Epithelial cell of esophagus (primary cell): ENCODE results near the gene MAP2K3.

Experiments
- DNase-seq: peaks from one replicate; pipeline ENCODE4 v3.0.0; 2010; ENCODE audit warnings: low read depth
- H3K4me3 ChIP-seq: 2 replicates; pipeline ENCODE4 v1.5.1; 2011; ENCODE audit warnings: mild to moderate bottlenecking, low read length, control low read depth
- TF ChIP-seq, protein P1 (sequence below): IDR thresholded peaks from 2 replicates; pipeline ENCODE4 v1.5.1; 2011; ENCODE audit warnings: low read depth, mild to moderate bottlenecking, low read length, control low read depth, inconsistent platforms; ENCODE audit not compliant: insufficient read depth; ENCODE audit errors: missing control alignments

MAP2K3 gene

DNA sequence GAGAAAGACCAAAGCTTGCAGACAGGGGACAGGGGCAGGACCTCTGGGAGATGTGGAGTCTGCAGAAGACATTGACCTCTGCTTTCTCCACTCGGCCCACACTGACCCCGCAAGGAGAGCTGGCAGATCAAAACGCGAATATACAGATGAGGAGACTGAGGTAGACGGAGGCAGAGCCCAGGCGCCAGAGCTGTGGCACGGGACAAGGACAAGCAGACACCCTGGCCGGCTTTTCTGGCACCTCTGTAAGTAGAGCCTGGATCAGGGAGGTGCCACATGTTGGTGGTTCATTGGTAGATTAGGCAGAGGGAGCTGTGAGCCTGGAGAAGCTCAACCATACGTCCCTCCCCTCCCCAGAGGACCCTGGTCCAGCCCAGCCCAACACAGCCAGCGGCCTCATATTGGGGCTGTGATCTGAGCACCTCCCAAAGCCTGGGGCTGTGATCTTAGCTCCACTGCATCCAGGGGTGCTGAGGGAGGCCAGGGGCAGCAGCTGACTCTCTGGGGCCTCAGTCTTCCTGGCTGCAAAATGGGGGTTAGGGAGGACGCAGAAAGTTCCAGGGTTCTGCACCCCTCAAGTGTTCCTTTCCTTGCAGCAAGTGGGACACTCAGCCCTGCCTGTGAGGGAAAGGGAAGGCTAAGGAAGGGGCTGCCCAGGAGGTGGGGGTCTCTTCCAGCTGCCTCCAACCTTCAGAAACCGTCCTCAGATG, 35.3 kb upstream of the MAP2K3 start:
- DNase-seq = no peak
- H3K4me3 ChIP-seq = no peak overlapping the region

DNA sequence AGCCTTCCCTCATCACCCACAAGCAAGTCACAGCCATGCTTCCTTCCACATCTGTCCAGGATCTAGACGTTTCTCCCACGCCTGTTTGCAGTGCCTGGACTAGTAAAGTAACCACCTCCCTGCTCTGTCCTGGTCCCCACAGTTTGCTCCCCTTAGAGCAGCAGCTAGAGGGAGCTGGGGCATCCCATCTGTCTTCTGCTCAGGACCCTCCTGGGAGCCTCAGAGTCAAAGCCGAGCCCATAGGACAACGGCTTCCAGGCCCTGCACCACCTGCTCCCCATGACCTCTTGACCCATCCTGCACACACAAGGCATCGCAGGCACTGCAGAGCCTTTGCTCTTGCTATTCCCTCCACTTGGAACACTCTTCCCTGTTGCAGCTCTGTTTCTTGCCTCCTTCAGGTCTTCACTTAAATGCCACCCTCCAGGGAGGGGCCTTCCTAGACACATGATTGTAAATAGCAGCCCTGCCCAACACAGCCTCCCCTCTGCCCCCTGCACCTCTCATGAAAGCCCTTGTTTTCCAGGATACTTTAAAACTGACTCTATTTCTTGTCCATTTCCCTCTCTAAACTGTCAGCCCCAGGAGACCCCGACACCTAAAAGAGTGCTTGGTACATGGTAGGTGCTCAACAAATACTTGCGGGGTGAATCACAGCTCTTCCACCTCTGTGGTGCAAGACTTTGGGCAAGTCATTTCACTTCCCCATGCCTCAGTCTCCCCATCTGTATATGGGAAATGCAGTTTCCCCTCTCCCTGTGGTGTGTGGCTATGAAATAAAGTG, 34.4 kb upstream of the MAP2K3 start:
- TF ChIP-seq, protein P1, sequence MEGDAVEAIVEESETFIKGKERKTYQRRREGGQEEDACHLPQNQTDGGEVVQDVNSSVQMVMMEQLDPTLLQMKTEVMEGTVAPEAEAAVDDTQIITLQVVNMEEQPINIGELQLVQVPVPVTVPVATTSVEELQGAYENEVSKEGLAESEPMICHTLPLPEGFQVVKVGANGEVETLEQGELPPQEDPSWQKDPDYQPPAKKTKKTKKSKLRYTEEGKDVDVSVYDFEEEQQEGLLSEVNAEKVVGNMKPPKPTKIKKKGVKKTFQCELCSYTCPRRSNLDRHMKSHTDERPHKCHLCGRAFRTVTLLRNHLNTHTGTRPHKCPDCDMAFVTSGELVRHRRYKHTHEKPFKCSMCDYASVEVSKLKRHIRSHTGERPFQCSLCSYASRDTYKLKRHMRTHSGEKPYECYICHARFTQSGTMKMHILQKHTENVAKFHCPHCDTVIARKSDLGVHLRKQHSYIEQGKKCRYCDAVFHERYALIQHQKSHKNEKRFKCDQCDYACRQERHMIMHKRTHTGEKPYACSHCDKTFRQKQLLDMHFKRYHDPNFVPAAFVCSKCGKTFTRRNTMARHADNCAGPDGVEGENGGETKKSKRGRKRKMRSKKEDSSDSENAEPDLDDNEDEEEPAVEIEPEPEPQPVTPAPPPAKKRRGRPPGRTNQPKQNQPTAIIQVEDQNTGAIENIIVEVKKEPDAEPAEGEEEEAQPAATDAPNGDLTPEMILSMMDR = no peak
- DNase-seq = peak; percentile 24
- H3K4me3 ChIP-seq = no peak overlapping the region

More for the DNA sequence above, 35.3 kb upstream of the MAP2K3 start:
- TF ChIP-seq, protein P1 = no peak

DNA sequence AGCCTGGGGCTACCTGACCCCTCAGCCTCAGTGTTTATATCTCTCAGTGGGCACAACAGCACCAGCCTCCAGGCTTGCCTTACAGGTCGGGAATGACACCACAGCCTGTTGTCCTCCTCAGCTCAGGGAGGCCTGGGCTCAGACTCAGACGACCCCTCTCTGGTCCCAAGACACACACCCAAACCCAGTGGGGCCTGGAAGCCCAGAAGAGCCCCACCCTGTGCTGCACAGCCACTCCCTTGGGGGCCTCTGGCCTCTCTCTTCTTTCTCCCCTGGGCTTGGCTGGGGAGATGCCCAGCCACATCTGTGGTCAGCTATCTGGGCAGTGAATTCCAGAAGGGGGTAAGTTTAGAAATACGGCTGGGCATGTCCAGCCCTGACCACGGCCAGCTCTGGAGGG, 33.7 kb upstream of the MAP2K3 start:
- no peak for DNase-seq
- TF ChIP-seq, protein P1 = no peak
- H3K4me3 ChIP-seq = no peak overlapping the region

DNA sequence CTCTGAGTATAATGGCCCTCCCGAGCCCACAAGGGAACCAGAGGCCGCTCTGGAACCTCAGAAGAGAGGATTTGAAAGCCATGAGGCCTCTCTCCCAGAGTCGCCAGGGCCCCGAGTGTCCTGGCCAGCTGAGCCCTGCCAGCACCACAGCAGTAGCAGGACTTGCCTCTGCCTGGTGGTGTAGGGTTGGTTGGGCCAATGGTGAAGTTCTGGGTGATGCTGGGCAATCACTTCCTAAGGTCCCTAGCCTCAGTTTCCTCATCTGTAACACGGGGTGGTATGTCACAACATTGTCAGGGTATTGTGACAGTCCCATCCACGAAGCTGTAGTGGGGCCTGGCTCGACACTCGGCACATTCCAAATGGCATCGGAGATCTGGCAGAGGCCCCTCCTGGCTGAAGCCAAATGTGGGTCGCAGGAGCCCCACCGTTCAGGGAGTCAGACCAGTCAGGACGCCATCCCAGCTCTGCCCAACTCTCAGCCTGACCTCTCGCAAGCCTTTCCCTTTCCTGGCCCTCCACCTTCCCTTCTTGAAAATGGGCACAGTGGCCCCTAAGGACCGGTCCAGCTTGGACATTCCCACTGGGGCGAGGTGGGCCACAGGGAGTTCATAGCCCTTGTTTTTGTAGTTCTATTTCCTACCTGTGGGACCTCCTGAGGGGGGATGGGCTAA, 33.0 kb upstream of the MAP2K3 start:
- no peak overlapping the region for H3K4me3 ChIP-seq
- TF ChIP-seq, protein P1 = no peak
- DNase-seq = no peak

DNA sequence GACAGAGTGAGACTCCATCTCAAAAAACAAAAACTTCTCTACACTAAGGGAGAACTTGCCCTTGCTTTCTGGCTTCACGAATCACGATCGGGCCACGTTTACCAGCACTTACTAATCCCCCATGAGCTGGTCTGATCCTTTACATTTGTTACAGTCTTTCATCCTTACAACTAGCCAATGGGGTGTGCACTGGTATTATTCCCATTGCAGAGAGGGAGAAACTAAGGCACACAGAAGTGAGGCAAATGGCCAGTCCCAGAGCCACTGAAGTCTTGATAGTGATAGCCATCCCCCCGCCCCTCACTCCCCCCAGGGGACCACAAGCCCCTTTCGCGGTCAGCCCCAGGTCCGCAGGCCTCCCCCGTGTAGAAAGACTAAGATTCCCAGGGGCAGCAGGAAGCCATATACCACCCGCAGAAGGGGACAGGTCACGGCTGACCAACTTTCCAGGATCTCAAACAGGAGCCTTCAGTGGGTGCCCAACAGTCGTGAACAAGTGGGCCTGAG, 32.2 kb upstream of the MAP2K3 start:
- TF ChIP-seq, protein P1 = no peak
- H3K4me3 ChIP-seq = peak overlapping the region; percentile 44
- DNase-seq = no peak

DNA sequence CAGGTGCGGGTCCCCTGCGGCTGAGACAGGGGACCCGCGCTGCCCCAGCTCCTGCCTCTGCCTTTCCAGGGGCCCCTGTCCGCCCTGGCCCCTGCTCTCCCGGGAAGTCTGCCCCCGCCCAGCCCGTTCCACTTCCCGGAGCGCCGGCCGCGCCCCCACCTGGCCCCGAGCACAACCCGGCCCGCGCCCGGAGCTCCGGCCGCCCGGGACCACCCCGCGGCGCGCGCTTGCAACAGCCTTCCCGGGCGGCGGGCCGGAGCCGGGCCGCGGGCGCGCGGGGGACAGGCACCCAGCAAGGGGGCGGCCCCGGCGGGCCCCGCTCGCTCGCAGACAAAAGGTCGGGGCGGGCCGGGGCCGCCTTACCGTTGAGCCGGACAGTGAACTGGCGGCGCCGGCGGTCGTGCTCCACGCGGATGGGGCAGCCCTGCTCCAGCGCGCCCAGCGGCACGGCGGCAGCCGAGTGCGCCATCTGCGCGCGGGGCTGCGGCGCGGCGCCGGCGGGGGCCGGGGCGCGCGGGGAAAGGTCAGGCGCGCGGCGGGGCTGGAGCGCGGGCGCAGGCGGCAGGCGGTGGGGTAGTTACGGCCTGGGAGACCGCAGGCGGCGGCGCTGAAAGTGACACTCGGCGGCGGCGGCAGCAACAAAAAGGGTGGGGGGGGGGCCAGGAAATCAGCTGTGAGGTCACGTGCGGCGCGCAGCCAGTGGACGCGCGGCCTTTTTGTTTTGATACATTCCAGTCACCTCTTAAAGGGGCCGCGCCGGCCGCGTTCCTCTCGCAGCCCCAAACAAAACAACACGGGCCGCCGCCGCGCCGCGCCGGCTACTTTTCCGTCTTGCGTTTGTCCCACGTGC, 31.5 kb upstream of the MAP2K3 start, which contains the start of gene NATD1:
TSS of gene NATD1 (minus strand) at position 615 of the 850 bp plus-strand sequence. CDS start at position 469, 146 bp downstream.
- TF ChIP-seq, protein P1 = no peak
- H3K4me3 ChIP-seq = peak within 1 kb of the TSS; percentile 44
- DNase-seq = peak; percentile 88
